Endothelial cell of umbilical vein (primary cell): ENCODE results near the gene FRMD4A. TPM values are rescaled to one million over a fixed set of nuclear protein-coding genes. Genes with fewer than 3 reads are reported as not detected.

Experiments used
- BruUV-seq: library from RNA; stranded (reverse); fragments of 400-500 nt; replicated peaks from 2 replicates; lab custom pipeline; 2021; lab: Mats Ljungman, UMichigan
- CTCF ChIA-PET: fragments of 300-600, 350-600 bp; sonication (Branson Sonifier 250); formaldehyde crosslinking; loops from one replicate; lab custom pipeline; 2021; ENCODE audit warnings: antibody characterized with exemption, inconsistent platforms; lab: Charles Lee
- POLR2A ChIA-PET: fragments of 300-600, 350-600 bp; sonication (Branson Sonifier 250); formaldehyde crosslinking; loops from one replicate; lab custom pipeline; 2021; ENCODE audit warnings: antibody characterized with exemption, inconsistent platforms; lab: Charles Lee
- DNase-seq: peaks from one replicate; pipeline ENCODE4 v3.0.0-alpha.2; 2011; ENCODE audit warnings: low read depth, low spot score
- FAIRE-seq: peaks from 2 replicates; lab custom pipeline; 2011; peaks lifted over from hg19 to GRCh38; lab: Jason Lieb, UNC
- H2AFZ ChIP-seq: 2 replicates; pipeline ENCODE4 v1.6.0; 2012; ENCODE audit warnings: low read depth, low read length, control low read depth, inconsistent platforms
- H3K27ac ChIP-seq: 2 replicates; pipeline ENCODE4 v1.5.1; 2011; ENCODE audit warnings: low read depth, mild to moderate bottlenecking, control low read depth, low read length, moderate library complexity; ENCODE audit not compliant: insufficient read depth
- H3K27me3 ChIP-seq, 2 experiments: 2 replicates each; pipeline versions ENCODE4 v1.6.0 to v1.6.1; 2011; ENCODE audit warnings: low read length in 2 of 2, mixed read lengths in 1 of 2; ENCODE audit not compliant: control insufficient read depth in 2 of 2, insufficient read depth in 2 of 2
- H3K36me3 ChIP-seq, 2 experiments: 2 replicates in 1 of 2; 3 replicates in 1 of 2; pipeline ENCODE4 v1.5.1; 2011; ENCODE audit warnings: low read length in 2 of 2, mild to moderate bottlenecking in 1 of 2, moderate library complexity in 1 of 2; ENCODE audit not compliant: control insufficient read depth in 2 of 2, insufficient read depth in 2 of 2; ENCODE audit errors: extremely low read depth in 1 of 2
- H3K4me1 ChIP-seq: 3 replicates; pipeline ENCODE4 v1.5.1; 2011; ENCODE audit warnings: mild to moderate bottlenecking, low read length; ENCODE audit not compliant: control insufficient read depth, insufficient read depth; ENCODE audit errors: extremely low read depth
- H3K4me2 ChIP-seq: 2 replicates; pipeline ENCODE4 v1.6.1; 2011; ENCODE audit warnings: low read length, control low read depth, mixed read lengths; ENCODE audit not compliant: insufficient read depth
- H3K4me3 ChIP-seq, 3 experiments: fragments of 200-600 bp in 1 of 3; sonication (generic), shearing (Covaris generic) in 1 of 3; replicated peaks in 1 of 3; 2 replicates each; pipeline ENCODE4 v1.5.1; 2011 to 2016; ENCODE audit warnings: control low read depth in 3 of 3, low read length in 3 of 3, mild to moderate bottlenecking in 2 of 3, inconsistent platforms in 1 of 3, low read depth in 1 of 3, moderate library complexity in 1 of 3; ENCODE audit not compliant: insufficient read depth in 1 of 3
- H3K79me2 ChIP-seq: 2 replicates; pipeline ENCODE4 v1.6.0; 2012; ENCODE audit warnings: low read length, inconsistent platforms; ENCODE audit not compliant: control insufficient read depth, insufficient read depth
- H3K9ac ChIP-seq: replicated peaks from 2 replicates; pipeline ENCODE3; 2011; ENCODE audit warnings: low read length, control low read depth; ENCODE audit not compliant: insufficient read depth; ENCODE audit errors: extremely low read depth
- H3K9me1 ChIP-seq: replicated peaks from 3 replicates; pipeline ENCODE4 v1.6.0; 2011; ENCODE audit warnings: mild to moderate bottlenecking, low read length; ENCODE audit not compliant: control insufficient read depth, insufficient read depth; ENCODE audit errors: extremely low read depth
- H3K9me3 ChIP-seq: replicated peaks from 2 replicates; pipeline ENCODE4 v1.5.1; 2012; ENCODE audit warnings: low read length, inconsistent platforms; ENCODE audit not compliant: control insufficient read depth, insufficient read depth
- H4K20me1 ChIP-seq: replicated peaks from 2 replicates; pipeline ENCODE3; 2011; ENCODE audit warnings: mild to moderate bottlenecking, low read length; ENCODE audit not compliant: control insufficient read depth, insufficient read depth; ENCODE audit errors: extremely low read depth
- CTCF ChIP-seq, 2 donors: IDR thresholded peaks; 1 replicate in 1 of 2; 2 replicates in 1 of 2; pipeline ENCODE4 v1.5.1; 2011; ENCODE audit warnings: low read length in 2 of 2, mild to moderate bottlenecking in 2 of 2, moderate library complexity in 2 of 2, control low read depth in 1 of 2, inconsistent platforms in 1 of 2, low read depth in 1 of 2; ENCODE audit not compliant: insufficient read depth in 1 of 2; ENCODE audit errors: extremely low read depth in 1 of 2
- EZH2 ChIP-seq: IDR thresholded peaks from 2 replicates; pipeline ENCODE4 v1.6.1; 2012; ENCODE audit warnings: borderline replicate concordance, low read depth, mild to moderate bottlenecking, moderate library complexity, low read length, inconsistent platforms; ENCODE audit not compliant: severe bottlenecking
- FOS ChIP-seq: IDR thresholded peaks from 2 replicates; pipeline ENCODE4 v1.6.1; 2011; ENCODE audit warnings: mild to moderate bottlenecking, low read length, moderate library complexity, borderline replicate concordance; ENCODE audit not compliant: insufficient read depth
- JUN ChIP-seq: IDR thresholded peaks from 2 replicates; pipeline ENCODE4 v1.6.1; 2011; ENCODE audit warnings: borderline replicate concordance, low read depth; ENCODE audit not compliant: insufficient read length, insufficient read depth
- MAX ChIP-seq: IDR thresholded peaks from 2 replicates; pipeline ENCODE4 v1.6.1; 2011; ENCODE audit not compliant: insufficient read depth, insufficient read length
- MYC ChIP-seq: IDR thresholded peaks from one replicate; pipeline ENCODE4 v1.6.1; 2011; ENCODE audit warnings: mild to moderate bottlenecking, low read depth, low read length
- POLR2A ChIP-seq: IDR thresholded peaks from 2 replicates; pipeline ENCODE4 v1.6.1; 2012; ENCODE audit warnings: low read depth, mild to moderate bottlenecking, control low read depth, low read length
- POLR2AphosphoS5 ChIP-seq: IDR thresholded peaks from 2 replicates; pipeline ENCODE4 v1.6.1; 2012; ENCODE audit warnings: low read depth, mild to moderate bottlenecking, control low read depth, low read length, moderate library complexity; ENCODE audit not compliant: insufficient read depth
- dilution Hi-C: fragments of 300-500 bp; cut with MboI; formaldehyde crosslinking; loops from one replicate; pipeline ENCODE4 v1.15.0; 2019; ENCODE audit warnings: low sequenced_read_pairs; ENCODE audit not compliant: extremely low pct_ligation_motif_present
- intact Hi-C: fragments of 100-400 bp; cut with micrococcal nuclease; formaldehyde crosslinking; loops from one replicate; pipeline ENCODE4 v1.10.0; 2022
- polyA plus RNA-seq, 4 experiments: library from polyadenylated mRNA; depleted of rRNA in 3 of 4; stranded (reverse) in 3 of 4; unstranded in 1 of 4; fragments of >200 nt; gene quantifications; 2 replicates each; pipeline versions ENCODE4 v1.2.1 to v1.2.3, GENCODE V29; 2011 to 2012; ENCODE audit warnings: missing spikeins in 1 of 4
- total RNA-seq: library from RNA; stranded (reverse); gene quantifications from 2 replicates; pipeline ENCODE4 v1.2.3, GENCODE V29; 2021

FRMD4A gene
- total and polyA plus RNA-seq, 2 donors (not counting 3 experiments of a cell fraction or from before 2014, with no cell fraction given): 123 to 148 TPM

- no peak overlapping the region for H2AFZ ChIP-seq
- peak overlapping the region; percentile 67 for H3K9ac ChIP-seq
- intact Hi-C loops (loop anchor here (2.0 to 5.0 kb wide), 2 partner anchors 243 to 395 kb away; no protein-coding TSS in a partner anchor), dilution Hi-C loops (no loop called here)
- ChIA-PET CTCF (interaction anchor here (0.6 to 4.8 kb wide), 9 partner anchors 14 to 307 kb away, joined by 3 to 65 read pairs (median 3); no protein-coding TSS in a partner anchor), POLR2A (no interaction called here)
- no peak for FAIRE-seq
- H3K27me3 ChIP-seq: no peaks in the 10 kb centered on the region
- no peak overlapping the region for H3K4me3 ChIP-seq
- peak; percentile 53 for DNase-seq
- H3K4me2 ChIP-seq: peak overlapping the region; percentile 4
- BruUV-seq: no TSS peak
- H3K36me3 ChIP-seq: peaks cover 13 to 16% of the 10 kb centered on the region in 2 experiments
- H3K9me1 ChIP-seq: no peaks in the 10 kb centered on the region
- peaks cover 59% of the 10 kb centered on the region for H3K4me1 ChIP-seq
- no peaks in the 10 kb centered on the region for H4K20me1 ChIP-seq
- H3K9me3 ChIP-seq: no peaks in the 10 kb centered on the region
- H3K27ac ChIP-seq: peak overlapping the region; percentile 96
- no peak for TF ChIP-seq JUN
- TF ChIP-seq CTCF (IDR thresholded peaks at IDR 0.05; ENCODE audit: extremely low read depth in 1 of 2, insufficient read depth in 1 of 2, low read depth in 1 of 2, low read length in 2 of 2): no peak
- TF ChIP-seq FOS: no peak
- no peak for TF ChIP-seq EZH2
- no peak for TF ChIP-seq MAX
- no peak for TF ChIP-seq POLR2A
- no peak for TF ChIP-seq POLR2AphosphoS5
- TF ChIP-seq MYC: no peak
- H3K79me2 ChIP-seq: peaks cover 35% of the 10 kb centered on the region
Observed at GRCh38 chr10:13789448-13789829, 541.3 kb downstream of the FRMD4A start.
